Trophoblast cell (in vitro differentiated cells and primary cell): Measurements from ENCODE around the gene CCR7.

ENCODE experiments used
- DNase-seq, 2 donors: peaks; one replicate each; pipeline ENCODE4 v3.0.0-alpha.2; 2016
- H2AFZ ChIP-seq: 2 replicates; pipeline ENCODE4 v1.6.1; 2013; ENCODE audit warnings: low read length, moderate library complexity, mild to moderate bottlenecking; ENCODE audit not compliant: insufficient read depth, poor library complexity
- H2AK5ac ChIP-seq: 2 replicates; pipeline ENCODE4 v1.6.1; 2013; ENCODE audit warnings: mild to moderate bottlenecking, low read length
- H2BK120ac ChIP-seq: 2 replicates; pipeline ENCODE4 v1.6.1; 2013; ENCODE audit warnings: low read length, mild to moderate bottlenecking, moderate library complexity; ENCODE audit not compliant: insufficient read depth, poor library complexity
- H2BK12ac ChIP-seq: 2 replicates; pipeline ENCODE4 v1.6.1; 2013; ENCODE audit warnings: mild to moderate bottlenecking, low read length, moderate library complexity
- H2BK5ac ChIP-seq: 2 replicates; pipeline ENCODE4 v1.6.1; 2013; ENCODE audit warnings: low read length, low read depth, moderate library complexity, mild to moderate bottlenecking; ENCODE audit not compliant: poor library complexity
- H3K14ac ChIP-seq: 2 replicates; pipeline ENCODE4 v1.6.1; 2013; ENCODE audit warnings: mild to moderate bottlenecking, low read length
- H3K18ac ChIP-seq: 2 replicates; pipeline ENCODE4 v1.6.1; 2013; ENCODE audit warnings: mild to moderate bottlenecking, low read length
- H3K23ac ChIP-seq: 2 replicates; pipeline ENCODE4 v1.6.1; 2013; ENCODE audit warnings: low read length
- H3K27ac ChIP-seq: 2 replicates; pipeline ENCODE4 v1.5.1; 2013; ENCODE audit warnings: low read depth, mild to moderate bottlenecking, inconsistent platforms, low read length, moderate library complexity
- H3K27me3 ChIP-seq: 2 replicates; pipeline ENCODE4 v1.6.1; 2013; ENCODE audit warnings: inconsistent platforms, mild to moderate bottlenecking, low read length, moderate library complexity; ENCODE audit not compliant: insufficient read depth
- H3K36me3 ChIP-seq, 2 experiments: 1 replicate in 1 of 2; 2 replicates in 1 of 2; pipeline ENCODE4 v1.6.1; 2013; ENCODE audit warnings: low read length in 2 of 2, mild to moderate bottlenecking in 2 of 2, moderate library complexity in 1 of 2; ENCODE audit not compliant: insufficient read depth in 2 of 2, control insufficient read depth in 1 of 2
- H3K4ac ChIP-seq: 2 replicates; pipeline ENCODE4 v1.6.1; 2013; ENCODE audit warnings: low read depth, mild to moderate bottlenecking, low read length, moderate library complexity
- H3K4me1 ChIP-seq, 2 experiments: 1 replicate in 1 of 2; 2 replicates in 1 of 2; pipeline ENCODE4 v1.6.1; 2013; ENCODE audit warnings: low read length in 2 of 2, mild to moderate bottlenecking in 2 of 2, moderate library complexity in 1 of 2; ENCODE audit not compliant: insufficient read depth in 2 of 2, control insufficient read depth in 1 of 2
- H3K4me2 ChIP-seq: 2 replicates; pipeline ENCODE4 v1.6.1; 2013; ENCODE audit warnings: inconsistent platforms, mild to moderate bottlenecking, low read length, moderate library complexity
- H3K4me3 ChIP-seq: 2 replicates; pipeline ENCODE4 v1.5.1; 2013; ENCODE audit warnings: mild to moderate bottlenecking, low read depth, low read length, inconsistent platforms
- H3K79me1 ChIP-seq: one replicate; pipeline ENCODE4 v1.6.1; 2013; ENCODE audit warnings: low read length
- H3K79me2 ChIP-seq: 2 replicates; pipeline ENCODE4 v1.6.1; 2013; ENCODE audit warnings: low read length, mild to moderate bottlenecking; ENCODE audit not compliant: control insufficient read depth, insufficient read depth, poor library complexity
- H3K9ac ChIP-seq: 2 replicates; pipeline ENCODE4 v1.6.1; 2013; ENCODE audit warnings: mild to moderate bottlenecking, low read length
- H3K9me3 ChIP-seq: 2 replicates; pipeline ENCODE4 v1.6.1; 2013; ENCODE audit warnings: low read depth, mild to moderate bottlenecking, control low read depth, inconsistent platforms, low read length; ENCODE audit not compliant: insufficient read depth
- H4K12ac ChIP-seq: 2 replicates; pipeline ENCODE4 v1.6.1; 2013; ENCODE audit warnings: low read depth, mild to moderate bottlenecking, low read length, moderate library complexity
- H4K8ac ChIP-seq: 2 replicates; pipeline ENCODE4 v1.6.1; 2013; ENCODE audit warnings: low read depth, mild to moderate bottlenecking, low read length, moderate library complexity
- H4K91ac ChIP-seq: one replicate; pipeline ENCODE4 v1.6.1; 2013; ENCODE audit warnings: low read depth, mild to moderate bottlenecking, low read length, moderate library complexity
- WGBS: extraction: QIAGEN DNeasy Blood & Tissue Kit; methylation state at CpG from one replicate; pipeline ENCODE4 v1.1.7; 2013; ENCODE audit warnings: missing lambda C conversion rate; ENCODE audit not compliant: insufficient read length, insufficient coverage; ENCODE audit errors: extremely low coverage; 5-methylcytosine and 5-hydroxymethylcytosine counted together

Gene CCR7

DNA sequence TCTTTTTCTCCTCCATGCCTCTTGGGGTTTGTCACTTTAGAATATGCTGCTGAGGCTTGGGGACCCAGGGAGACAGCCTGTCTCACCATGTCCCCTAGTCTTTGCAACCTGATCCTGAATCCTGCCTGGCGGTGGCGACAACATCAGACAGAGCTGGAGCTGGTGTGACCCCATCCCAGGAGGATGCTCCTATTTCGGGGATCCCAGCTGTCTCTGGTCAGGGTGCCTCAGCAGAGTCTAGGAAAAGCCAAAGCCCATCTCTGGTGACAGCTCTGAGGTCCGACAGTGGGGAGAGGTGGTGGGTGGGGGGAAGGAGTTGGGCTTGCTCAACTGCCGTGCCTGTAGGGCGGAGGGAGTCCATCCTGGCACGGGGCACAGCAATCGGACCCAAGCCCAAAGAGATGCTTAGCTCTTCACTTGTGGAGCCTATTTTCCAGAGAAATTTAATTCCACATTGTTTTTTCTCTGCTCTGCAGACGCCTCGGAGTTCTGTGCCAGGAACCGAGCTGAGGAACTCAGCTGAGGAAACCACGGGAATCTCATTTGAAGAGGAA is 53.5 kb downstream of the CCR7 start:
- Histone ChIP-seq H2BK120ac (no peak overlapping the region), H3K27ac (no peak overlapping the region), H2AFZ (no peak overlapping the region), H3K27me3 (no peaks in the 10 kb centered on the region), H3K9me3 (no peaks in the 10 kb centered on the region), H3K36me3 (no peaks in the 10 kb centered on the region), H3K23ac (no peak overlapping the region), H3K4me2 (no peak overlapping the region), H3K79me1 (peaks cover 4% of the 10 kb centered on the region), H3K4ac (no peak overlapping the region), H4K8ac (no peak overlapping the region), H3K4me3 (no peak overlapping the region), H3K4me1 (peaks cover 17 to 22% of the 10 kb centered on the region in 2 experiments), H4K12ac (no peak overlapping the region), H2BK5ac (no peak overlapping the region), H3K18ac (no peak overlapping the region), H3K14ac (no peak overlapping the region), H3K79me2 (no peaks in the 10 kb centered on the region), H3K9ac (no peak overlapping the region), H2AK5ac (no peak overlapping the region), H4K91ac (no peak overlapping the region), H2BK12ac (no peak overlapping the region)
- no CpG with 5 or more reads among the region's 12 CpGs for WGBS
- no peak for DNase-seq

DNA sequence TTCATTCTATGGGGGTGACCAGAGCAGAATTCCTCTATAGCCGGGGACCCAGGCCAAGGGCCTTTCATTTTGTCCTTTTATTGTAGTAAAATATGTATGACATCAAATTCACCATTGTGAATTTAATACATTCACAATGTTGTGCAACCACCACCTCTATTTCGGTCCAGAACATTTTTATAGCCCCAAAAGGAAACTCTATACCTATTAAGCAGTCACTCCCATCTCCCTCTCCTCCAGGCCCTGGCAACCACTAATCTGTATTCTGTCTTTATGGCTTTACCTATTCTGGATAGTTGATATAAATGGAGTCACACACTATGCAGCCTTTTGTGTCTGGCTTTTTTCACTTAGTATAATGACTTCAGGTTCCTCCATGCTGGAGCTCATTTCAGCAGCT is 54.1 kb downstream of the CCR7 start:
- no CpG with 5 or more reads among the region's 2 CpGs for WGBS
- no peak overlapping the region for H2BK120ac ChIP-seq
- no peak overlapping the region for H3K4me2 ChIP-seq
- H2BK12ac ChIP-seq = no peak overlapping the region
- no peak overlapping the region for H3K4ac ChIP-seq
- no peak overlapping the region for H3K23ac ChIP-seq
- no peak overlapping the region for H2BK5ac ChIP-seq
- no peak overlapping the region for H2AFZ ChIP-seq
- H2AK5ac ChIP-seq = no peak overlapping the region
- no peaks in the 10 kb centered on the region for H3K36me3 ChIP-seq
- H3K4me1 ChIP-seq = peaks cover 17 to 20% of the 10 kb centered on the region in 2 experiments
- H4K8ac ChIP-seq = no peak overlapping the region
- no peaks in the 10 kb centered on the region for H3K27me3 ChIP-seq
- no peak overlapping the region for H3K14ac ChIP-seq
- H4K91ac ChIP-seq = peak overlapping the region; percentile 13
- no peak for DNase-seq
- no peak overlapping the region for H3K4me3 ChIP-seq
- H3K18ac ChIP-seq = no peak overlapping the region
- no peaks in the 10 kb centered on the region for H3K9me3 ChIP-seq
- no peaks in the 10 kb centered on the region for H3K79me2 ChIP-seq
- H3K79me1 ChIP-seq = peaks cover 2% of the 10 kb centered on the region
- no peak overlapping the region for H3K27ac ChIP-seq
- H3K9ac ChIP-seq = no peak overlapping the region
- H4K12ac ChIP-seq = no peak overlapping the region

DNA sequence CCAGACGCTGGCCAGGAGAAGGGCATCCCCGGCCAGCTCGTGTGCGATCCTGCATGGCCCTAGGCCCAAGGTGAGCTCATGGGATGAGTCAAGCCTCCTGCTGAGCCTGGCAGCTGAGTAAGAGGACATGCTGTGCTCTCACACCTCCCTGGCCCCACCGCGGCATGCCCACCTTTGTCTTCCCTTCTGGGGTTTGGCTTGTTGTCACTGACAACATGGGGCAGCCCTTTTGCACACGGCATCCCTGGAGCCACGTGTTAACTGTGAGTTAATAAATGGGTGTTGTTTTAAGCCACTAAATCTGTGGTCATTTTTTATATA is 55.0 kb downstream of the CCR7 start:
- no CpG with 5 or more reads among the region's 8 CpGs for WGBS
- H3K4ac ChIP-seq = no peak overlapping the region
- peaks cover 17 to 18% of the 10 kb centered on the region in 2 experiments for H3K4me1 ChIP-seq

DNA sequence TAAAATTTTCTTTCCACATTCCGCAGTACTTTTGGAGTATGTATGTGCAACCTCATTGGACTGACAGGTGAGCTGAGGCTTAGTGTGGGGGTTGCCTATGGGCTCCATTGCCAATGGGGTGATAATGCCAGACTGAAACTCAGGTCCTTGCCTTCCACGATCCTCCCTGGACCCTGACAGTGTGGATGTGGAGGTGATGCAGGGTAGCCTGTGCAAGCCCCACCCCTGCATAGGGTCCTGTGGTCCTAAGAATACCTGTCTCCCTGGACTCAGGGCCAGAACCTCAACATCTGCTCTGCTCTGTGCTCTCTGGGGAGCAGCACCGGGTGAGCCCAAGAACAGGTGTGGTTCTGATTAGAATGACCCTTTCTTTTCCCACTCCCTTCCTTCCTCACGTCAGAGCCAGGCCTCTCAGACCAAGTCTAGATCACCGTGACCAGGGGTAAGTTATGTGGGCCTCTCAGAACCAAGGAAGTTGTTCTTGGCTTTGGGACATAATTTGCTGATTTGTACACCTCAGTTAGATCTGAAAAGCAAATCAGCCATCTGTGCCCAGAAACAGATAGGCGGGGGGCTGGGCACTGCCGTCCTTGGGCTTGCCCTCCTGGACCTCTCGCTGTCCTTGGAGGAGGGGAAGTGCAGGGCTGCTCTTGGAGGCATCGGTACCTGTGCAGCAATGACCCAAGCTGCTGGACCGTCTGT is 55.5 kb downstream of the CCR7 start:
- Histone ChIP-seq H3K9me3 (no peaks in the 10 kb centered on the region), H4K12ac (no peak overlapping the region), H3K4me2 (no peak overlapping the region), H2AK5ac (no peak overlapping the region), H3K27me3 (no peaks in the 10 kb centered on the region), H2AFZ (no peak overlapping the region), H4K91ac (no peak overlapping the region), H3K4me1 (peaks cover 16 to 17% of the 10 kb centered on the region in 2 experiments), H3K4me3 (no peak overlapping the region), H3K79me1 (peaks cover 2% of the 10 kb centered on the region), H2BK120ac (no peak overlapping the region), H2BK12ac (no peak overlapping the region), H2BK5ac (no peak overlapping the region), H3K79me2 (no peaks in the 10 kb centered on the region), H3K4ac (no peak overlapping the region), H3K18ac (no peak overlapping the region), H3K23ac (no peak overlapping the region), H3K14ac (no peak overlapping the region), H4K8ac (no peak overlapping the region), H3K9ac (no peak overlapping the region), H3K27ac (no peak overlapping the region), H3K36me3 (no peaks in the 10 kb centered on the region)
- no peak for DNase-seq
- no CpG with 5 or more reads among the region's 10 CpGs for WGBS

More for the DNA sequence above, 55.0 kb downstream of the CCR7 start:
- Histone ChIP-seq H3K79me1 (peaks cover 2% of the 10 kb centered on the region), H3K9me3 (no peaks in the 10 kb centered on the region), H2AFZ (no peak overlapping the region), H3K14ac (no peak overlapping the region), H3K23ac (no peak overlapping the region), H3K4me3 (no peak overlapping the region), H3K79me2 (no peaks in the 10 kb centered on the region), H2BK120ac (no peak overlapping the region), H2BK5ac (no peak overlapping the region), H3K27ac (no peak overlapping the region), H3K27me3 (no peaks in the 10 kb centered on the region), H3K9ac (no peak overlapping the region), H2AK5ac (no peak overlapping the region), H4K91ac (no peak overlapping the region), H2BK12ac (no peak overlapping the region), H3K36me3 (no peaks in the 10 kb centered on the region), H4K12ac (no peak overlapping the region), H3K18ac (no peak overlapping the region), H3K4me2 (no peak overlapping the region), H4K8ac (no peak overlapping the region)
- DNase-seq = peak; percentile 67 to 84
